HK-2 (cell line): ENCODE results near the gene BCL3.
"Not testable (repeated sequence)": the region's sequence is repeated elsewhere in the genome, so short reads cannot be mapped to it uniquely, and the experiment has no call there.

Source experiments
- DNase-seq: peaks from one replicate; pipeline ENCODE4 v3.0.0-alpha.2; 2018; ENCODE audit not compliant: unreplicated experiment

BCL3 gene, protein sequence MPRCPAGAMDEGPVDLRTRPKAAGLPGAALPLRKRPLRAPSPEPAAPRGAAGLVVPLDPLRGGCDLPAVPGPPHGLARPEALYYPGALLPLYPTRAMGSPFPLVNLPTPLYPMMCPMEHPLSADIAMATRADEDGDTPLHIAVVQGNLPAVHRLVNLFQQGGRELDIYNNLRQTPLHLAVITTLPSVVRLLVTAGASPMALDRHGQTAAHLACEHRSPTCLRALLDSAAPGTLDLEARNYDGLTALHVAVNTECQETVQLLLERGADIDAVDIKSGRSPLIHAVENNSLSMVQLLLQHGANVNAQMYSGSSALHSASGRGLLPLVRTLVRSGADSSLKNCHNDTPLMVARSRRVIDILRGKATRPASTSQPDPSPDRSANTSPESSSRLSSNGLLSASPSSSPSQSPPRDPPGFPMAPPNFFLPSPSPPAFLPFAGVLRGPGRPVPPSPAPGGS

DNA sequence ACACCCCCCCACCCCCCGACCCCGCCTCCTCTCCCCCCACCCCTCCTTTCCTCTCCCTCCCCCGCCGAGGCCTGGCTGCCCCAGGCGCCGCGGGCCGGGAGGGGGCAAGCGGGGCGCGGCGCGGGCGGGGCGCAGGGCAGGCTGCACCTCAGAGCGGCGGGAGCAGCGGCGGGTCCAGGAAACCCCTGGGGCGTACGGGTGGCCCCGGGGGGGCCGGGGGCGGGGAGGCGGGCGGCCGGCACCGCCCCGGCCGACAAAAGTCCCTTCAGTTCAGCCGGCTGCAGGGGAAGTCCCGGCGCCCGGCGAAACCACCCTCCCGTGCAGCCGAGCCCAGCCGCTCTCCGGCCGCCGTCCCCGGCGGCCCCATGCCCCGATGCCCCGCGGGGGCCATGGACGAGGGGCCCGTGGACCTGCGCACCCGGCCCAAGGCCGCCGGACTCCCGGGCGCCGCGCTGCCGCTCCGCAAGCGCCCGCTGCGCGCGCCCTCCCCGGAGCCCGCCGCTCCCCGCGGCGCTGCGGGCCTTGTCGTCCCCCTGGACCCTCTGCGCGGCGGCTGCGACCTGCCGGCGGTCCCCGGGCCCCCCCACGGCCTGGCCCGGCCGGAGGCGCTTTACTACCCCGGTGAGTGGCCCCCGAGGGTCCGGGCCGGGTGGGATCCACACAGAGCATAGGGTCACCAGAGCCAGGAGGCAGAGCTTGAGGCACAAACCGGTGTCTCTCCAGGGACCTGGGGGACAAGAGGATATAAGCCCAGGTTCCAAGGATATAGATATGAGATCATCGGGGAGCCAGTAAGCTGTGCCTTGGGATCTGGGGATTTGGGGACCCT is at the start of gene BCL3:
Gene BCL3, plus strand, starts transcription at position 283 of the 829 bp plus-strand sequence. Its CDS starts 83 bp downstream, at position 366.
- peak; percentile 67 for DNase-seq

DNA sequence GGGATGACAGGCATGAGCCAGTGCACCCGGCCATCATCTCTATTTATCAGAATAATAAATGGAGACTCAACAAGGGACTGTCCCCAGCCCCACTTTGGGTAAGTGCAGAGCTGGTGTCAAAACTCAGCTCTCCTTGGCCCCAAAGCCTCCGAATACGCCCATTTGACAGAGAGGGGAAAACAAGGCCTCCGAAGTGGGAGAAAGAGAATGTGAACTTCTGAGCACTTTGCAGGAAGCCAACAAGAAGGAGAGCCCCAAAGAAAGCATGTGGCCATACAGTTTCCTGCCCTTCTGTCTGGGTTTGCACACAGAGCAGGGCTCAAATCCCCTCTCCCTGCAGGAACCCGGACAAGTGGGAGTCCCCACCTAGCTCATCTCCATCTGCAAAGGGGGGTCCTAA is 48.0 kb upstream of the BCL3 start:
- no peak for DNase-seq

DNA sequence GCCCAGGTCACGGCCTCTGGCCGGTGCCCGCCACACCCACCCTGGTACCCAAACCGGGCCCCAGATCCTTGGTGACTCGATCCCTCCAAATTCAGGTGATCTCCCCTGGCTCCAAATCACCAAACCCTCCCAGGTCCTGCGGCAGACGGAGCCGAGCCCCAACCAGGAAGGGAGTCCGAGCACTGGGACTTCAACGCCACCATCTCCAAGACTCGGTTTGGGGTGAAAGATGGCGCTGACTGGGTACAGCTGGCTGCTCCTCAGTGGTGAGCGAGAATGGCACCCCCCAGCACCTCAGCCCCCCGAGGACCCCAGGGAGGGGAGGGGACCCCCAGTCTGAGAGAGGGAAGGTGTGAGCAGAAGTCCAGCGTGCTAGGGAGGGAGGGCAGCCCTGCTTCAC is 47.3 kb upstream of the BCL3 start:
- no peak for DNase-seq

- no peak for DNase-seq
Measured at GRCh38 chr19:44702551-44703176, 45.8 kb upstream of the BCL3 start.

- no peak for DNase-seq
Measured at GRCh38 chr19:44703336-44704078, 45.0 kb upstream of the BCL3 start.

GRCh38 chr19:44704982-44705381 is 43.5 kb upstream of the BCL3 start:
- no peak for DNase-seq

GRCh38 chr19:44705502-44706010 is 43.0 kb upstream of the BCL3 start:
- DNase-seq = no peak

- no peak for DNase-seq
Measured at GRCh38 chr19:44706506-44707236, 41.8 kb upstream of the BCL3 start.

DNA sequence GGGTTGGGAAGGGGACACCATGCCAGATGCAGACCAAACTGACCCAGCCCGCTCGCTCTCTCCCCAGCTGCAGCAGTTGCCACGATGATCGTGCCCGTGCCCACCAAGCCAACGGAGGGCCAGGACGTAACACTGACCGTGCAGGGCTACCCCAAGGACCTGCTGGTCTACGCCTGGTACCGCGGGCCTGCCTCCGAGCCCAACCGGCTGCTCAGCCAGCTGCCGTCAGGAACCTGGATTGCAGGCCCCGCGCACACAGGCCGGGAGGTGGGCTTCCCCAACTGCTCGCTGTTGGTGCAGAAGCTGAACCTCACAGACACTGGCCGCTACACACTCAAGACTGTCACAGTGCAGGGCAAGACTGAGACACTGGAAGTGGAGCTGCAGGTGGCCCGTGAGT is 40.7 kb upstream of the BCL3 start:
- no peak for DNase-seq

GRCh38 chr19:44708940-44709339 is 39.6 kb upstream of the BCL3 start:
- no peak for DNase-seq

- not testable (repeated sequence) for DNase-seq
Measured at GRCh38 chr19:44709434-44710266, 38.9 kb upstream of the BCL3 start.

GRCh38 chr19:44710483-44710882 is 38.0 kb upstream of the BCL3 start:
- no peak for DNase-seq

- no peak for DNase-seq
Measured at GRCh38 chr19:44712864-44713515, 35.5 kb upstream of the BCL3 start.

DNA sequence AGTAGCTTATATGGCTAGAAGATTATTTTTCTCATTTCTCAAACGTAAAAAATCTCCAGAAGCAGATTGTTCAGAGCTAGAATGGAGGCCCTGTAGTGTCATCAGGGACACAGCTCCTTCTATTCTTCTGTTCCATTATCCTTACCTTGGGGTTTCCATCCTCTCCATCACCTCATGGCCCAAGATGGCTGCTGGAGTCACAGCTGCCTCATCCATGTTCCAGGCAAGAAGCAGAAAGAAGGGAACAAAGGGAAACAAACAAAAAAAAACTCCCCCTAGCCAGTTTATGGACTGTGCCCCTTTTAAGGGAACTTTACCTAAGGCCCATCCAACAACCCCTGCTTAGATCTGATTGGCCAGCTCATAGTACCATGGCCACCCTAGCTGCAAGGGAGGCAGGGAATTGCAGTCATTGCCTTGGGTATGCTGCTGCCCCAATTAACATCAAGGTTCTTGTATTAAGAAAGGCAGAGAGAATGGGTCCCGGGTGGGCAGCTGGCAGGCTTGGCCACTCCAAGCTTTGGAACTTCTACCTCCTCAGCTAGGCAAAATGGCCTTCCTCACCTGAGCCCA is 33.8 kb upstream of the BCL3 start:
- no peak for DNase-seq

DNA sequence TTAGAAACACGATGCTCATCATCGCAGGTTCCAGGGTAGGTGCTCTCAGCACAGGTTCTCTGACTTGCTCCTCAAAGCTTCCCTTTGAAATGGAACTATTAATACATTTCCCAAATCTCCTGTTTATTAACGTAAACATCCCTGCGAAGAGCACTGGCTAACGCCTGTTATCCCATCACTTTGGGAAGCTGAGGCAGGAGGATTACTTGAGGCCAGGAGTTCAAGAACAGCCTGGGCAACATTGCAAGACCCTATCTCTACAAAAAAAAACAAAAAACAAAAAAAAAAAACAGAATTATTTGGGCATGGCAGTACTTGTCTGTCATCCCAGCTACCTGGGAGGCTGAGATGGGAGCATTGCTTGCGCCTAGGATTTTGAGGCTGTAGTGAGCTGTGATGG is 30.9 kb upstream of the BCL3 start:
- DNase-seq = no peak

- peak; percentile 35 for DNase-seq
Measured at GRCh38 chr19:44718441-44719261, 29.9 kb upstream of the BCL3 start.

GRCh38 chr19:44719262-44719701 is 29.2 kb upstream of the BCL3 start:
- no peak for DNase-seq

- not testable (repeated sequence) for DNase-seq
Measured at GRCh38 chr19:44720396-44720795, 28.1 kb upstream of the BCL3 start.
